Activated CD8-positive, alpha-beta T cell treated with anti-CD3 and anti-CD28 coated beads for 36 hours (primary cell): ENCODE measurements around the gene CLCN7. TPM values are rescaled to one million over a fixed set of nuclear protein-coding genes. Genes with fewer than 3 reads are reported as not detected.

ENCODE experiments used
- ATAC-seq: fragments of 200-7000 bp; cut with Tn5 transposase; one replicate; pipeline ENCODE4 v1.10.0; 2021; ENCODE audit warnings: mild to moderate bottlenecking, moderate library complexity
- CTCF ChIA-PET: fragments of 350-600 bp; sonication (Branson Sonifier 250); formaldehyde crosslinking; loops from one replicate; lab custom pipeline; 2021; ENCODE audit warnings: antibody characterized with exemption; lab: Charles Lee
- POLR2A ChIA-PET: fragments of 350-600 bp; sonication (Branson Sonifier 250); formaldehyde crosslinking; loops from one replicate; lab custom pipeline; 2021; ENCODE audit warnings: antibody characterized with exemption; lab: Charles Lee
- DNase-seq: peaks from one replicate; pipeline ENCODE4 v3.0.0-alpha.2; 2020
- H3K27ac Mint-ChIP-seq: one replicate; pipeline ENCODE4 v1.8.0; 2021; ENCODE audit warnings: mild to moderate bottlenecking, mixed read lengths
- H3K27me3 Mint-ChIP-seq: one replicate; pipeline ENCODE4 v1.8.0; 2021; ENCODE audit warnings: mixed read lengths
- H3K36me3 Mint-ChIP-seq: one replicate; pipeline ENCODE4 v1.8.0; 2021; ENCODE audit warnings: low read depth, mixed read lengths
- H3K4me1 Mint-ChIP-seq: one replicate; pipeline ENCODE4 v1.8.0; 2021; ENCODE audit warnings: low read depth, mixed read lengths
- H3K4me3 Mint-ChIP-seq: one replicate; pipeline ENCODE4 v1.8.0; 2021; ENCODE audit warnings: mild to moderate bottlenecking, moderate library complexity, mixed read lengths
- H3K9me3 Mint-ChIP-seq: one replicate; pipeline ENCODE4 v1.8.0; 2021; ENCODE audit warnings: mixed read lengths
- CTCF ChIP-seq: fragments of 200-600 bp; IDR thresholded peaks from one replicate; pipeline ENCODE4 v1.8.0; 2022; ENCODE audit warnings: antibody characterized with exemption, mild to moderate bottlenecking
- intact Hi-C: fragments of 100-400 bp; cut with micrococcal nuclease; formaldehyde crosslinking; loops from one replicate; pipeline ENCODE4 v1.10.0; 2022
- total RNA-seq, 2 experiments: library from RNA; stranded (reverse); gene quantifications; one replicate each; pipeline ENCODE4 v1.2.3, GENCODE V29; 2021

The CLCN7 gene
- total RNA-seq, 2 experiments from 2014 or later, result 35.5 to 36.8 TPM

GRCh38 chr16:1502092-1503004 is 27.5 kb upstream of the CLCN7 start:
- Mint-ChIP-seq H3K4me1 (no peaks in the 10 kb centered on the region), H3K36me3 (peaks cover 14% of the 10 kb centered on the region), H3K4me3 (no peak overlapping the region), H3K9me3 (no peaks in the 10 kb centered on the region), H3K27ac (no peak overlapping the region), H3K27me3 (no peaks in the 10 kb centered on the region)
- DNase-seq (no peak), ATAC-seq (no peak)
- ChIA-PET POLR2A (interaction anchor here (0.9 to 2.7 kb wide), 3 partner anchors 8 to 41 kb away, joined by 3 to 15 read pairs (median 4); partner anchors contain the start of gene TELO2), CTCF (no interaction called here)
- no peak for TF ChIP-seq CTCF
- intact Hi-C loops, result no loop called here

- ATAC-seq, result no peak
- DNase-seq, result no peak
- no peak overlapping the region for H3K27ac Mint-ChIP-seq
- H3K27me3 Mint-ChIP-seq, result no peaks in the 10 kb centered on the region
- no peaks in the 10 kb centered on the region for H3K9me3 Mint-ChIP-seq
- CTCF ChIA-PET, result no interaction called here
- intact Hi-C loops, result no loop called here
- H3K36me3 Mint-ChIP-seq, result peaks cover 17% of the 10 kb centered on the region
- no peak overlapping the region for H3K4me3 Mint-ChIP-seq
- H3K4me1 Mint-ChIP-seq, result no peaks in the 10 kb centered on the region
- no peak for TF ChIP-seq CTCF
- POLR2A ChIA-PET, result no interaction called here
Observed at GRCh38 chr16:1501630-1502029, 26.8 kb upstream of the CLCN7 start.

GRCh38 chr16:1500465-1501150 is 25.8 kb upstream of the CLCN7 start:
- DNase-seq, result no peak
- Mint-ChIP-seq H3K9me3 (no peaks in the 10 kb centered on the region), H3K4me3 (no peak overlapping the region), H3K27me3 (no peaks in the 10 kb centered on the region), H3K27ac (no peak overlapping the region), H3K4me1 (no peaks in the 10 kb centered on the region), H3K36me3 (peaks cover 18% of the 10 kb centered on the region)
- ATAC-seq, result no peak
- POLR2A ChIA-PET, result interaction anchor here (0.9 kb wide), 1 partner anchor 11 kb away, joined by 3 read pairs; no protein-coding TSS in a partner anchor
- intact Hi-C loops, result no loop called here
- no peak for TF ChIP-seq CTCF
- CTCF ChIA-PET, result no interaction called here

- intact Hi-C loops, result no loop called here
- no peak overlapping the region for H3K4me3 Mint-ChIP-seq
- H3K27me3 Mint-ChIP-seq, result no peaks in the 10 kb centered on the region
- H3K27ac Mint-ChIP-seq, result no peak overlapping the region
- no peaks in the 10 kb centered on the region for H3K9me3 Mint-ChIP-seq
- CTCF ChIA-PET, result no interaction called here
- H3K4me1 Mint-ChIP-seq, result no peaks in the 10 kb centered on the region
- POLR2A ChIA-PET, result interaction anchor here (0.9 kb wide), 1 partner anchor 12 kb away, joined by 3 read pairs; no protein-coding TSS in a partner anchor
- DNase-seq, result no peak
- TF ChIP-seq CTCF, result no peak
- H3K36me3 Mint-ChIP-seq, result peaks cover 18% of the 10 kb centered on the region
- ATAC-seq, result no peak
Observed at GRCh38 chr16:1499756-1500464, 25.1 kb upstream of the CLCN7 start.
